Loucy (cell line): Measurements from ENCODE around the gene DHX9.

ENCODE experiments used
- CTCF ChIP-seq: fragments of 200-600 bp; sonication (generic); conservative IDR thresholded peaks from 2 replicates; pipeline ENCODE4 v1.5.1; 2014; ENCODE audit warnings: mild to moderate bottlenecking, antibody characterized with exemption, low read length
- EZH2phosphoT487 ChIP-seq: fragments of 200-600 bp; IDR thresholded peaks from 2 replicates; pipeline ENCODE4 v1.6.1; 2018; ENCODE audit warnings: antibody characterized with exemption, mild to moderate bottlenecking, moderate library complexity, borderline replicate concordance

- no peak for TF ChIP-seq CTCF
- no peak for TF ChIP-seq EZH2phosphoT487
These were observed 23.7 kb downstream of the DHX9 start for GRCh38 chr1:182862827-182863226.
